T-helper 22 cell (primary cell): ENCODE measurements around the gene TMEM132D.

ENCODE experiments used
- DNase-seq: peaks from one replicate; pipeline ENCODE4 v3.0.0-alpha.2; 2020; ENCODE audit warnings: low read depth

TMEM132D gene

DNA sequence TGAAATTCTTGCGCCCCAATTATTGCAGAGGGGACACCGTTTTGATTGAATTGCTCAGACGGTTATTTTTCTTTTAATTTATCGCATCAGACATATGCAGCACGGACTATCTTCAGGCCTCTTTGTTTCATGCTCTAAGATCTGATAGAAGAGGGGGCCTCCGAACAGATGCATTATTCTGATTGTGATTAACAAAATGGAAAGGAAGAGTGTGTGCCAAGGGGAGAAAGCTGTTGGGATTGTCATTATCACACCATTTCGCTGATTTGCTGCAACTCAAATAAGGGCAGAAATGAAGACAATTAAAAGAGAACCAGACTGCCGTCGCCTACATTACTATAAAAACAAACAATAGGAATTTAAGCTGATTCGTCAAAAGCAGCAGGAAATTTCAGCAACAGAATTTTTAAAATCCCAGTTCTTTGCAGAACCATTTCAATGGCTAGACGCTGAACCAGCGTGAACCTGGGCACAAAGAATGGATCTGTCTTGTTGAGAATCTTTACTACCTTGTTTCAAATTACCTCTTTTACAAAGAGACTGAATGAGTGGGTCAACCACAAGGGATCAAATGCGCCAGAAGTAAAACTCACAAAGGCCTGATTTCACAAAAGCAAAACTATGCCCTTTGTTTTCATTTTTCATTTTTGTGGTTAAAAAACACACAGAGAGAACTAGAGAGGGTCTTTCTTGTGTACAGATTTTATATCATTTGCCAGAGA is 30.6 kb downstream of the TMEM132D start:
- DNase-seq, result no peak

DNA sequence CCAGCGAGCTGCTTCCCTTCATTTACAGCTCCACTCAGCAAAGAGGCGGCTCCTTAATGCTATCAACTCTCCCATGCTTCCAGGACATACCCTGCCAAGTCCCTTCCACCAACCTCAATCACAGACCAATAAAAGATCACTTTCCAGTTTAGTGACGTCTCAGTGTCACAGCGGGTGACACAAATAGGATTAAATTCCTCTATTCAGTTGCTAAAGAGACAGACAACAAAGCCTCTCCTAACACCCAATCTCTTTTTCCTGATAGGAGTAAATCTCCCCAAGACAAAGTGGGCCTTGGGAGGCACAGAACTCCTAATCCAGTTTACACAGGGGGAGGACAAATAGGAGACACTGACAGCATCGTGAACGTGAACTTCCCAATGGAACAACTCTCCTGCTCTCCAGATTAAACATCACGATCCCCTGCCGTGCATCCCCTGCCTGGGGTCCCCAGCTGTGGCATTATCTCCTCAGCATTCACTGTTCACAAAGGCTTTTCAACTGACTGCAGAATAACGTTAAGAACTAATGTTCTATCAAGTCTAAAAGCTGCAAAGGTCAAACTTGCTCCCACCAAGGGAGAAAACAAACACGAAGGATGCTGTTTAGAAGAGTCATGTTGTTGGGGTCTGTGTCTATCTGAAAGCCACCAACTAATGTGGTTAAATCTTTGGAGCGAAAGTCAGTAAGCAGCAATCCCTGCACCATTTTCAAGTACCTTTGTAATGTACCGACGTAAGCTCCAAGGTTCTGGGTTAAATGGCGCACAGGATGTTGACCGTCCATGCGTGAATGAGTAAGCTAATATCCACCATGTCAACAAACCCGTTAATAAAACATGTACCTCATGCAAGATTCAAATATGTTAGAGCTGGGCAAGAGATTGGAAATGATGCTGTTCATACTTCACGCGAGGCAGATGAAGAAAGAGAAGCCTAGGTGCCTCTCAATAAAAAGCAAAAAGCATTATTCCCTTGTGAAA is 31.5 kb downstream of the TMEM132D start:
- DNase-seq, result no peak

DNA sequence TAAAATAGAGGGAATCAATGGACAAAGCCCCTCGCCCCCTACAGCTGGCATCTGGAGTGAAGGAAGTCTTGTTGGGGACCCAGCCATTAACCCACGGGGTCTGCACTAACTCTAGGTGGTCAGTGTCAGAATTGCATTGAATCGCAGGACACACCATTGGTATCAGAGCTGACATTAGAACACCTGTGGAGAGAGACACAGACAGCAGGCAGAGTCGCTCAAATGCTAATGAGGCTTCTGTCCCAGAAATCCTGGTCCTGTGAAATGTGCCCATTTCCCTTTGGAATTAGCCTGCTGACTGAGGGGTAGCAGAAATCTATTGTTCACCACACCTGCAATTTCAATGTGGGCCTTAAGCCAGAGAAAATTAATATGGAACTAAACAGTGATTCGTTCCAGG is 33.0 kb downstream of the TMEM132D start:
- DNase-seq, result no peak

DNA sequence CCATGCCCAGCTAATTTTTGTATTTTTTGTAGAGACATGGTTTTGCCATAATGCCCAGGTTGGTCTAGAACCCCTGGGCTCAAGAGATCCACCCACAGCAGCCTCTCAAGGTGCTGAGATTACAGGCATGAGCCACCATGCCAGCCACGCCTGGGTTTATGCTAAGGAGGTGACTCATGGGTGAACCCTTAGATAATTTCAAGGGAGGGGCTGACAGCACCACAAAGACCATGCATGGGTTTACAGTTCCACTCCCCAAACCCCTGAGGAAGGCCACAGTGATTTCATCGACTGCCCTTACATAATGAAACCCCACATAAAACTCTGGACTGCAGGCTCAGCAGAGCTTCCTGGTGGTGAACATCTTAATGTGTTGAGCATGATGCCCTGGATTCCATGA is 33.7 kb downstream of the TMEM132D start:
- DNase-seq, result no peak

DNA sequence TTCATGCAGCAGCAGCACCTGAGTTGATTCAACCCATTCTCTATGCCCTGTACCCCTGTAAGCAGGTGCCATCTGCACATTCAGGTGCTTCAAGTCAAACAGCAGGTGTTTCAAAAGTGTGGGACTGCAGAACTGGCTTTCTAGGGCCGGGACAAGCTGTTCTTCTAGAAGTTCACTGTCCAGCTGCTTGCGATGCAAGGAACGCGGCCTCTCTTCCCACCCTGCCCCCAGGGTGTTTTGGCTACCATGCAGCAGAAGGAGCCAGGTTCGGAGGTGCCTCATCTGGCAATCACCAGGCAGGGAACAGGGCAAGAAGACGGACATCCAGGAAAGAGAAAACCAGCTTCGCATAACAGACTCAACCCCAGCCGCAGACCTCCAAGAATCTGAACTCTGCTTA is 35.2 kb downstream of the TMEM132D start:
- DNase-seq, result no peak

DNA sequence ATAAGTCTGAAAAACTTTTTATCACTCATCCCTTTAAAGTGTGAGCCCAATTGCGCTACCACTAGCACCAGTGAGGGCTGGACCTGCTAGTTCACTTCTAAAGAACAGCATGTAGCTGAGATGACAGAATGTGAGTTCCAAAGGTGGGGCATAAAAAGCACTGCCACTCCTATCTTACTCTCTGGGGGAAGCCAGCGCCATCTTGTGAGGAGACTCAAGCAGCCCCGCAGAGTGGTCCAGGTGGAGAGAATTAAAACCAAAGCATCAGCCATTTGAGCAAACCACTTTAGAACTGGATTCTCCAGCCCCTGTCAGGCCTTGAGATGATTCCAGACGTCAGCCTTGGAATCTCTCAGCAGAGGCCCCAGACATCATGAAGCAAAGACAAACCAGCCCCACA is 39.9 kb downstream of the TMEM132D start:
- no peak for DNase-seq

DNA sequence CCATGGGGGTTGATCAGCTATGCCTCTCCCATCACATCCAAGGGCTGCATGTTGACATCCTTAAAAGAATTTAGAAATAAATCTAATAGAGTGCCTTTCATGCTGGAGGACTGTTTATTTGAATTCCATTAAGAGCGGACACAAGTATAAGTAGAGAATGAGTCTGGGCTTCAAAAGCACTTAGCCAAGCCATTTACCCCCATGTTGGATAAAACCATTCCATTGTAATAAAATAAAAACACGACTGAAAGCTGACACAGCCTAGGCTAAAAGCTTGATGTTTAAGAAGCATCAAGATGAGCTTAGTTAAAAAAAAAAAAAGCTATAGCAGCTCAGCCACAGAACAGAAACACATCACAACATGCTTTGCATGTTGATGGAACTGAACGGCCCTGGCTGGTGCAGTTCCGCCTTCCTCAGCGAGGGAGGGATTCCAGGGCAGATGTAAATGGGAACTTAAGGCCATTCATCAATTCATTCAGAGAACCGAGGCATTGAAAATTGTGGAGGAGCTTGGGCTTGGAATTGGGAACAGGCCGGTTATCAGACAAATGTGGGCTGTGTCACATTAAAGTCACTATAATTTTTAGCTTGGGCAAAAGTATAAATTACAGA is 41.2 kb downstream of the TMEM132D start:
- DNase-seq, result no peak

DNA sequence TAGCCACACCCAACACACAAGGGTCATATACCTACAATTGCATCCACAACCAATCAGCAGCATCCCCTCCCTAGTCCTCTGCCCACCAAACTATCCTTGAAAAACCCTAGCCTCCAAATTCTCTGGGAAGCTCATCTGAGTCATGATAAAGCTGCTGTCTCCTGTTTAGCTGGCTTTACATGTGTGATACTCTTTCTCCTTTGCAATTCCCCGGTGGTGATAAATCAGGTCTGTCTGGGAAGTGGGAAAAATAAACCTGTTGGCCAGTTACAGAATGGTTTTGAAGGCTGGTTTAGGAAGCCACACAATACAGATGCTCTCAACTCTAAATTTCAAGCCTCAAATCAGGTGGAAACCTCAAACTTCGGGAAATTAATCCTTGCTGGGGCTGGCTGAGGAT is 41.9 kb downstream of the TMEM132D start:
- DNase-seq, result no peak

DNA sequence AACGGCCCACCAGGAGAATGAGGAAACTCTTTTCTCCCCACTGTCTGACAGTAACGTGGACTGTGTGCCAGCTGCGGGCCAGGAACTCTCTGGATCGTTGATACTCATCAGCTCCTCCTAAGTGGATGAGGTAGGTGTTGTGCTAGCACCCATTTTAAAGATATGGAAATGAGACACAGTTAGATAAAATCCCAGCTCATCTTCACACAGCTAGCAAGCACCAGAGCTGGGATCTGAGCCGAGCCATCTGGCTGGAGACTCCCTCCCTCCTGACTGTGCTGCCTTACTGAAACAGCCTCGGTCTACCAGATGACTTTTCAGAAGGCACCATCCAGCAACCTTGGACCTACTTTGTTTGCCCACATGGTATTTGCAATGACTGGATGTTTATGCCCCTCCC is 49.2 kb downstream of the TMEM132D start:
- DNase-seq, result no peak

DNA sequence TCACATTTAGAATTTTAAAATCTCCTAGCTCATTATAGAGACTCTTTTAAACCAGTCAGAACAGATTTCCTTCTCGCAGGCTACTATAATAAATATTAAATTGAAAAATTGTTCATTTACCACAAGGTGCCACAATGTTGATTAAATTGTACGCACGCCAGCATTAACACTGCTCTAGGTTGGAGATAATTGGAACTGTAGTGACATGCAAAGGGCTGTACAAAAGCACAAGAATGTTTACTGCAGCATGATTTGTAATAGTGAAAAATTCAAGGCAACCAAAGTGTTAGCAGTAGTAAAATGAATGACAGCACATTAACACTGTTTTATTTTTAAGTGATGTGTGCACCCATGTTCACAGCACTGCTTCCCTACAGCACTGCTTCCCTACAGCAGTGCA is 52.5 kb downstream of the TMEM132D start:
- DNase-seq, result no peak

DNA sequence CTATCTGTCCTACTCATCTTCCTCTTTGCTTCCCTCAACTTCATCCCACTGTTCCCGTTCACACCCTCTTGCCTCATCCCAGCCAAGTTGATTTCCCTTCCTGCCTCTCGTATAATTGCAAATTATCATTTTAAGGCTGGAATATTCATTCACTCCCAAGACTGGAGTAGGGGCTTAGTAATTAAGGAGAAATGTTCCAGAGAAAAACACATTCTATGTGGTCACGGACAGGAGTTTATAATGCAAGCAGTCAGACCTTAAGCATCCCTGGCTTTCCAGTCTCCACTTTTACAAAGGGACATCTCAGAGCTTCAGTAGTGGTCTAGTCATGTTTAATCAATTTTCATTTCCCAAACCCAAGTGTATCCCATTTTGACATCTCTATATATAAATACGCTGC is 54.9 kb downstream of the TMEM132D start:
- DNase-seq, result no peak

DNA sequence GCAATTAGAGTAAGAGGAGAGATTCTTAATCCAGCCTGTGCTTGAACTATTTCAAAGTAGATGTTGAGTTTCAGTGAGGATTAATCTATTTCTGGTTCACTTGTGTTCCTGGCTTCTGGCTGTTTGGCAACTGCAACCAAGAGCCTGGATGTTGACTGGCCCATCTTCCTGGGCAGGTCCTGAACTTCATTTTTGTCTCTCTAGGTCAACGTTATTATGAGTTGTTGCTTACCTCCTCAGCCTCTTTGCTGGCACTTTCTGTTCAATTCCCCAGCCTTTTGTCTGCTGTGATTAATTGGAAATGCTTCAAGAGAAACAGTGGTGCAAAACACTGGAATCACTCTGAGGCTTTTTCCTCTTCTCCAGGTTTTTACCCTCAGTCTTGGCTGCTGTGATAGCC is 56.8 kb downstream of the TMEM132D start:
- DNase-seq, result no peak

DNA sequence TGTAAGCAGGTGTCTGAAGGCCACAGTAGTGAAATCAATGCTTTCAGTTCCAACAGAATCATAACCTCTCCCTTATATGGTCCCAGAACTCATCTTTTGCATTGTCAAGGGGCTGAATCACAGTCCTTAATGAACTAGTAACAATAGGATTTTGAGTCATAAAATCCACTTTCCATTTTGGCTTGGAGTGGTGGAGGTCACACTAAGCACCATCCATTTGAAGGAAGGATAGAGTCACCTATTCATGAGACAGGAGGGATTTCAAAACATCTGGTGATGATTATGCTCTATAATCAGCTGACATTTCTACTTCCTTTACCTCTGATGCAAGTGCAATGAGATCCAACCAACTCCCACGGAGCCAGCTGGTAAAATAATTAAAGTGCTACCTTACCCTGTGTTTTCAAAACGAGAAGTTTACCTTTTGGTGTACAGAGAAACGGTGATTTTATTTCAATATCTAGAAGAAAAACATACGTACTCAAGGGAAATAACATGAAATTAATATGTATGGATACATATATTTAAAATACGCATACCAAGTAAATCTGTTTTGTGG is 59.1 kb downstream of the TMEM132D start:
- no peak for DNase-seq

DNA sequence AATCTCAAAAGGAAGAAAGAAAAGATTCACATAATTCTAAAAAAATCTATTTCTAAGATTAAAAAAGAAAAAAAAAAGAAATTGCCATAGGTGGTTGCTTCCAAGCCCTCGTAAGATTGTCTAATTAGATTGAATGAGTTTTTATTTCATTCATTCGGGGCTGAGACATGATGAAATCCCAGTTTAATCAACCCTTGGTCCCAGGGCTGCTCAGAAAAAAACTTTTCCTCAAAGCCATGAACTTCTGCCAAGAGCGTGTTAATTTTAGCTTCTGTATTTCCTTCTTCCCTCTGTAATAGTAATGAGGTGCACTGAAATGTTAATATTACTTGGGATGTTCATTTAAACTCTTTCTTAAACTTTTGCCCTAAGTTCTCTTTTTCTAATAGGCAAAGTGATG is 62.6 kb downstream of the TMEM132D start:
- no peak for DNase-seq

DNA sequence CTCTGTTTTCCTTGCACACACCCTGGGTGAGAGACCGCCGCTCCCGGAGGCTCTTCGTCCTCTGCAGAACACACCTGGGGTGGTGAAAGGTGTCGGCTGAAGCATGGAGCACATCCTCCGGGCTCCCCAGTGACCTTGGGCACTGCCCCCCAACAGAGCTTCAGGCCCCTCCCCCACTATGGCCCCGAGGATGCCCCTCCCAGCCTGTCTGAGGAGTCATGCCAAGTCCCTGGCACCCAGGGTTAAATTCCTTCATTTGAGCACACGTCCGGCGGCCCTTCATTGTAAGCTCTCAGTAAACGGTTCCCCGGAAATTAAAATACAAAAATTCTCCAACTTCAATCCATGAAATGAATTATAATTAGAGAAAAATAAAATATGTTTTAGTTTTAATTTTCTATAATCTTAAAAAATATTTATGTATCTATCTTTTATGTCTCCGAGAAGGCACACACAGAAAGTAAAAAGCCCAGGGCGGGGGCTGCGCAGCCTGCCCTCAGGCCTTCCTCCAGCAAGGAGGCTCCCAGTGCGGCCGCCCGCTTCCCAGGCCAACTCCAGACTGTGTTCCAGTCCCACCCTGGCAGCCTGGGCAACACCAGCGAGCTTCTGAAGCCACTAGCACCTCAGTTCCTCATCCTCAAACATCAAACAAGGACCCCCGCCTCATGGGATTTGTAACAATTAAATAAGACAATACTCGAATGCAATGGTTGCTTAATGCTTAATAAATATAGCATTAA is 63.5 kb downstream of the TMEM132D start:
- DNase-seq, result no peak

DNA sequence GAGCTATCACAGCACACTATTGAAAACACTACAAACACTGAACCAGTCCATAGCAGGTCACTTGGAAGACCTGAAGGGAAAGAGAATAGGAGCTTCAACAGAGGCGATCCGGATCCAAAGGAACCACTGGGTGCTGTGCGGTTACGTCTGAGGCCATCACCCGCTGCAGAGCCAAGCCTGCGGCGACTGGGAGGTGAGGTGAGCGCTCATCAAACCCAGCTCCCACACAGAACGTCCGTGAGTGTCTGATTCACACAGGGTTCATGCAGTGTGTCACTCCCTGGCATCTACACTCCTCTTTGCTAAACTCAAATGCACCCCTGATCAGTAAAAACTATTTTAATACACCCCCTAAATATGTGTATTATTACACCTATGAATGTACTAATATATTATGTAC is 64.1 kb downstream of the TMEM132D start:
- DNase-seq, result no peak

DNA sequence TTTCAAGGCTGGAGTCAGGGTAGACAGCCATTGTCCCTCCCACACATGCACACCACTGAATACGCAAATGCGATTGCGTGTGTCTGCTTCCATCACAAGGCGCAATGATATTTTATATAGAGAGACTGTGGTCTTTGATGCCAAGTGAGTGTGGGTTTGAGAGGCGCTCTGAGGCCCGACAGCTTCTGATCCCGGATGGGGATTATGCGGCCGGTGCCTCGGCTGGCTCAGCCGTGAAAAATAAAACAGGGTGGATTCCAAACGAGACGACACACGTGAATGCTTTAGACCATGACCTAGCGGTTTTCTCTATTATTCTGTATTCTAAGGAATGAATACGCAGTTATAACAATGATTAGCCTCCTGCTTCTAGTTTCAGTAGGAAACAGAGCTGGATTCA is 72.5 kb downstream of the TMEM132D start:
- DNase-seq, result no peak

DNA sequence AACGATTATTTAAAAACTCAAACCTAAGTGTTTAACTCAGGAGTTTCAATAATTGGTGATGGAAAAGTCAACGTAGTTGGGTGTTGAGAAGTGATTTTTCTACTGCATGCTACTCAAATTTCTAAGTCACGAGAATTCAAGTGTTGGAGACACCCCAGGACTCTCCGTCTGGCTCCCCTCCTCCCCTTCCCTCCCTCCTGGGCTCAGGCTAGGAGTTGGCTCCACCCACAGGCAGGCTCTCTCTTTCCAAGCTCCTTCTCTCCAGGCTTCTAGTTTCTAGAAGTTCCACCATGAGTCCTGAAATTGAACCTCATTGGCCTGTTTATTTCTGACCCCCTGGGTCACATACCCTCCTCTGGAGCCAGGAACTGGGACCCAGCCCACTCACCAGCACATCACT is 73.0 kb downstream of the TMEM132D start:
- no peak for DNase-seq

DNA sequence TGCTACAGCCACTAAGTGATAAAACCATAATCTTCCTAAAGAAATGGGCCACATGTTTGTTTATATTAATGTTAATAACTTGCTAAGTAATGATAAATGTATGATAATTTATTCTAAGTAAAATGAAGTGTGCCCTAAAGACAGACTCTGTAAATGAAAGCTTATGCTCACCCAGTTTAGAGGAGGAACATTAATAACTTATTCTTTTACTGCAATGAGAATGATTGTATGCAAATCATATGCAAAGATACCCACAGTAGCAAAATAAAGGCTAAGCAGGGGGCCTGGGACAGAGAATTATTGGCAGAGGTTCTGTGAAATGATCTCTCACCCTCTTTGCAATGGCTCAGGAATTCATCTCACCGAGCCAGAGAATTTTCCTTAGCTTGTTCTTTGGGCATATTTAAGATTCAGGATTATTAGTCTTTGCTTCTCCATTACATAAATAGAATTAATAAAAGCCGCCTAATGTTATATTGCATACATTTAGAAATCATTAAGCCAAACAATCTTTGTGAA is 75.9 kb downstream of the TMEM132D start:
- no peak for DNase-seq

DNA sequence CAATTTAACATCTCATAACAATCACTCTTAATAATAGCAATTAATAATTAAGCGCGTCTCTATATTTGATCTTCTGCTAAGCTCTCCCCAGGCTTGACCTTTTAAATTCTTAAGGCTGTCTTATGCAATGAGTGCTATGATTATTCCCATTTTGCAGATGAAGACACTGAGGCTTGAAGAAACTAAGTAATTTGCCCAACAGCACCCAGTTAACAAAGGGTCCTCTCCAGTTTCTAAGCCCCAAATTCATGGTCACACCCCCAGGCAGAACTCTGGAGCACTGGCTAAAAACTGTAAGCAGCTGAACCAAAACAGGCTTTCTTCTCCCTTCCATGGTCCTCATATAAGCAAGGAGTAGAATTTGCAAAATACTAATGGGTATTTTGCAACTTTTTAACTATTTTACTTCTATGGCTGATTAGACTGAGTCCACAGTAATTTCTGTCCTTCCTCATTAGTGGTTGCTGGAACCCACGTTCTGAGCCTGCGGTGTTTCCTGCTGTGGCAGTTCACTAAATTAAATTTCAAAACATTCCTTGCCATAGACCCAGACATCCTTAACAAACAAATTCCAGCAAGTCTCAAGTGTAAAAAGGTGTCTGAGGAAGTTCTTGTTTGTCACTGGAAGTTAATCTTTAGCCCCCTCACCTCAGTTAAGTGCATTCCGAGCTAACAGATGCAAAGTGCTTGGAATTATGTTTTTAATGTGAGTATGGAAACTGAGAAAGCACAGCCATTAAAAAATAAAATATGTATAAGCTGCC is 76.5 kb downstream of the TMEM132D start:
- no peak for DNase-seq

DNA sequence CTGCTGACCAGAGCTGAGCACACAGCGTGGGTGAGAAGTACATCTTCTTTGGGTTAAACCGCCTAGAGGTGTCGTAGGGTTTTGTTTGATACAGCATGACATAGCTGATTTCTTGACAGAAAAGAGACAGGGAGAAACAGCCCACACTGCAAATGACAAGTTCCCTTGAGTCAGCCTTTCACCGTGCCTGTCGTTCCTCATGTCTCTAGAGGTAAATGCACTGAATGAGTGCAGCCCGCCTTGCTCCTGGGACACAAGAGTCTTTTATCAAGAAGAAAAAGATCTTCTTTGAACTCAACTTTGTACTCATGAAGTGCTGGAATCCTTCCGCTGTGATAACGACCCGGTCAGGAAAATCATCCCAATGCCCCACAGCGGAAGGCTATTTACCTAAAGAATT is 77.6 kb downstream of the TMEM132D start:
- DNase-seq, result no peak
